ENCODE data around the gene REPIN1. TPM values are rescaled to one million over a fixed set of nuclear protein-coding genes. Genes with fewer than 3 reads are reported as not detected.

REPIN1 gene
- total and polyA plus RNA-seq, 2 donors (not counting 1 experiment from before 2014, with no cell fraction given), result 165 to 190 TPM

GRCh38 chr7:150344299-150344698 lies 24.3 kb upstream of the REPIN1 start:
- Histone ChIP-seq H4K20me1 (ENCODE audit: control insufficient read depth, insufficient read depth, low read length, poor library complexity, severe bottlenecking) (no peaks in the 10 kb centered on the region), H3K4me1 (ENCODE audit: control insufficient read depth in 2 of 2, insufficient read depth in 2 of 2, low read length in 2 of 2) (peaks cover 12 to 15% of the 10 kb centered on the region in 2 donors), H3K9me3 (ENCODE audit: control extremely low read depth in 1 of 3, control insufficient read depth in 2 of 3, insufficient read depth in 1 of 3, low read length in 2 of 3) (peaks cover 0 to 11% (median 8%) of the 10 kb centered on the region in 3 donors), H3K27ac (ENCODE audit: low read length in 2 of 2) (no peak overlapping the region), H3K27me3 (replicated peaks in 1 of 4; ENCODE audit: control extremely low read depth in 1 of 4, control insufficient read depth in 3 of 4, insufficient read depth in 4 of 4, low read length in 3 of 4) (peaks cover 0 to 28% (median 10%) of the 10 kb centered on the region in 4 experiments), H3K79me2 (ENCODE audit: control insufficient read depth, insufficient read depth, low read length) (no peaks in the 10 kb centered on the region), H3K36me3 (replicated peaks in 1 of 2; ENCODE audit: control extremely low read depth in 1 of 2, control insufficient read depth in 1 of 2, extremely low read depth in 1 of 2, insufficient read depth in 2 of 2, low read length in 1 of 2) (no peaks in the 10 kb centered on the region), H3K9ac (ENCODE audit: low read length) (no peak overlapping the region), H3K4me3 (ENCODE audit: control extremely low read depth in 1 of 5, extremely low read depth in 1 of 5, insufficient read depth in 1 of 5, low read depth in 2 of 5, low read length in 4 of 5) (no peak overlapping the region), H3K4me2 (replicated peaks; ENCODE audit: low read depth, low read length, poor library complexity, severe bottlenecking) (no peak overlapping the region), H2AFZ (ENCODE audit: insufficient read depth, low read depth, low read length, poor library complexity, severe bottlenecking) (no peak overlapping the region)
- ATAC-seq (ENCODE audit: low read depth), result no peak
- TF ChIP-seq EZH2 (IDR thresholded peaks at IDR 0.05; ENCODE audit: borderline replicate concordance, insufficient read depth, low read depth, low read length, poor library complexity, severe bottlenecking), result no peak
- H3K27me3 Mint-ChIP-seq, result peaks cover 42% of the 10 kb centered on the region
- no peak overlapping the region for H3K27ac Mint-ChIP-seq
- H3K4me1 Mint-ChIP-seq, result peaks cover 18% of the 10 kb centered on the region
- no peak overlapping the region for H3K4me3 Mint-ChIP-seq
- peaks cover 4% of the 10 kb centered on the region for H3K9me3 Mint-ChIP-seq (ENCODE audit: insufficient read depth)
- ChIA-PET POLR2A (no interaction called here), CTCF (interaction anchor here (0.7 to 2.1 kb wide), 2 partner anchors 9 to 1159 kb away, joined by 4 to 8 read pairs; no protein-coding TSS in a partner anchor)
- no peak for DNase-seq
- intact Hi-C loops (cut with micrococcal nuclease), result no loop called here

GRCh38 chr7:150345012-150345411 lies 23.6 kb upstream of the REPIN1 start:
- Histone ChIP-seq H3K9me3 (ENCODE audit: control extremely low read depth in 1 of 3, control insufficient read depth in 2 of 3, insufficient read depth in 1 of 3, low read length in 2 of 3) (peaks cover 0 to 11% (median 8%) of the 10 kb centered on the region in 3 donors), H3K4me1 (ENCODE audit: control insufficient read depth in 2 of 2, insufficient read depth in 2 of 2, low read length in 2 of 2) (peaks cover 10 to 13% of the 10 kb centered on the region in 2 donors), H3K36me3 (replicated peaks in 1 of 2; ENCODE audit: control extremely low read depth in 1 of 2, control insufficient read depth in 1 of 2, extremely low read depth in 1 of 2, insufficient read depth in 2 of 2, low read length in 1 of 2) (no peaks in the 10 kb centered on the region), H3K27me3 (replicated peaks in 1 of 4; ENCODE audit: control extremely low read depth in 1 of 4, control insufficient read depth in 3 of 4, insufficient read depth in 4 of 4, low read length in 3 of 4) (peaks cover 0 to 26% (median 9%) of the 10 kb centered on the region in 4 experiments), H3K4me3 (ENCODE audit: control extremely low read depth in 1 of 5, extremely low read depth in 1 of 5, insufficient read depth in 1 of 5, low read depth in 2 of 5, low read length in 4 of 5) (no peak overlapping the region), H3K9ac (ENCODE audit: low read length) (no peak overlapping the region), H3K4me2 (replicated peaks; ENCODE audit: low read depth, low read length, poor library complexity, severe bottlenecking) (no peak overlapping the region), H3K79me2 (ENCODE audit: control insufficient read depth, insufficient read depth, low read length) (no peaks in the 10 kb centered on the region), H4K20me1 (ENCODE audit: control insufficient read depth, insufficient read depth, low read length, poor library complexity, severe bottlenecking) (no peaks in the 10 kb centered on the region), H3K27ac (ENCODE audit: low read length in 2 of 2) (no peak overlapping the region), H2AFZ (ENCODE audit: insufficient read depth, low read depth, low read length, poor library complexity, severe bottlenecking) (no peak overlapping the region)
- Mint-ChIP-seq H3K27me3 (peaks cover 37% of the 10 kb centered on the region), H3K27ac (no peak overlapping the region), H3K9me3 (ENCODE audit: insufficient read depth) (peaks cover 4% of the 10 kb centered on the region), H3K4me1 (peaks cover 11% of the 10 kb centered on the region), H3K4me3 (no peak overlapping the region)
- WGBS (ENCODE audit: insufficient coverage), result no CpG with 5 or more reads among the region's 1 CpG
- no peak for ATAC-seq (ENCODE audit: low read depth)
- ChIA-PET POLR2A (no interaction called here), CTCF (interaction anchor here (0.7 to 2.1 kb wide), 2 partner anchors 8 to 1158 kb away, joined by 4 to 8 read pairs; no protein-coding TSS in a partner anchor)
- intact Hi-C loops (cut with micrococcal nuclease), result no loop called here
- no peak for DNase-seq
- TF ChIP-seq CTCF (IDR thresholded peaks at IDR 0.05) (no peak), EZH2 (IDR thresholded peaks at IDR 0.05; ENCODE audit: borderline replicate concordance, insufficient read depth, low read depth, low read length, poor library complexity, severe bottlenecking) (no peak)
